Neutrophil (primary cell): ENCODE measurements around the gene CAPRIN2.

Experiments
- H3K27ac ChIP-seq: fragments of 200-600 bp; sonication (generic); 2 replicates; pipeline ENCODE4 v1.5.1; 2016; ENCODE audit warnings: mild to moderate bottlenecking, moderate library complexity
- H3K27me3 ChIP-seq: fragments of 200-600 bp; sonication (generic); 2 replicates; pipeline ENCODE4 v1.6.0; 2016; ENCODE audit warnings: mild to moderate bottlenecking
- H3K36me3 ChIP-seq: fragments of 200-600 bp; sonication (generic); 2 replicates; pipeline ENCODE4 v1.5.1; 2017
- H3K4me1 ChIP-seq, 2 experiments: fragments of 200-600 bp in 1 of 2; sonication (generic) in 1 of 2; 1 replicate in 1 of 2; 2 replicates in 1 of 2; pipeline versions ENCODE4 v1.5.1 to v1.6.1; 2013 to 2016; ENCODE audit warnings: low read depth in 1 of 2, low read length in 1 of 2, mild to moderate bottlenecking in 1 of 2, moderate library complexity in 1 of 2; ENCODE audit not compliant: control insufficient read depth in 1 of 2, insufficient read depth in 1 of 2
- H3K4me3 ChIP-seq, 2 experiments: fragments of 200-600 bp in 1 of 2; sonication (generic) in 1 of 2; 1 replicate in 1 of 2; 2 replicates in 1 of 2; pipeline ENCODE4 v1.5.1; 2013 to 2016; ENCODE audit warnings: low read depth in 1 of 2, low read length in 1 of 2, mild to moderate bottlenecking in 1 of 2, moderate library complexity in 1 of 2
- H3K9me3 ChIP-seq: fragments of 200-600 bp; sonication (generic); 2 replicates; pipeline ENCODE4 v1.5.1; 2016
- CTCF ChIP-seq: fragments of 200-600 bp; sonication (generic); IDR thresholded peaks from 2 replicates; pipeline ENCODE4 v1.5.1; 2016; ENCODE audit warnings: antibody characterized with exemption

The CAPRIN2 gene

GRCh38 chr12:30739020-30739419 lies 15.7 kb downstream of the CAPRIN2 start:
- no peak overlapping the region for H3K27ac ChIP-seq
- no peaks in the 10 kb centered on the region for H3K36me3 ChIP-seq
- H3K27me3 ChIP-seq, result no peaks in the 10 kb centered on the region
- H3K9me3 ChIP-seq, result no peaks in the 10 kb centered on the region
- H3K4me1 ChIP-seq, result no peaks in the 10 kb centered on the region
- TF ChIP-seq CTCF, result no peak
- no peak overlapping the region for H3K4me3 ChIP-seq

GRCh38 chr12:30732954-30733637 lies 21.7 kb downstream of the CAPRIN2 start:
- Histone ChIP-seq H3K4me3 (no peak overlapping the region), H3K9me3 (no peaks in the 10 kb centered on the region), H3K36me3 (no peaks in the 10 kb centered on the region), H3K4me1 (no peaks in the 10 kb centered on the region), H3K27me3 (no peaks in the 10 kb centered on the region), H3K27ac (no peak overlapping the region)
- TF ChIP-seq CTCF, result no peak

- Histone ChIP-seq H3K36me3 (no peaks in the 10 kb centered on the region), H3K9me3 (no peaks in the 10 kb centered on the region), H3K4me1 (no peaks in the 10 kb centered on the region), H3K27ac (no peak overlapping the region), H3K4me3 (no peak overlapping the region), H3K27me3 (no peaks in the 10 kb centered on the region)
- no peak for TF ChIP-seq CTCF
These were observed 24.7 kb downstream of the CAPRIN2 start for GRCh38 chr12:30730011-30730410.

GRCh38 chr12:30729547-30729946 lies 25.2 kb downstream of the CAPRIN2 start:
- TF ChIP-seq CTCF, result no peak
- Histone ChIP-seq H3K27me3 (no peaks in the 10 kb centered on the region), H3K27ac (no peak overlapping the region), H3K9me3 (no peaks in the 10 kb centered on the region), H3K4me1 (no peaks in the 10 kb centered on the region), H3K36me3 (no peaks in the 10 kb centered on the region), H3K4me3 (no peak overlapping the region)

GRCh38 chr12:30726647-30727046 lies 28.1 kb downstream of the CAPRIN2 start:
- H3K4me3 ChIP-seq, result no peak overlapping the region
- H3K27ac ChIP-seq, result no peak overlapping the region
- TF ChIP-seq CTCF, result no peak
- no peaks in the 10 kb centered on the region for H3K4me1 ChIP-seq
- no peaks in the 10 kb centered on the region for H3K27me3 ChIP-seq
- no peaks in the 10 kb centered on the region for H3K9me3 ChIP-seq
- H3K36me3 ChIP-seq, result no peaks in the 10 kb centered on the region
